ENCODE results near the gene UBE4A.

UBE4A gene, protein sequence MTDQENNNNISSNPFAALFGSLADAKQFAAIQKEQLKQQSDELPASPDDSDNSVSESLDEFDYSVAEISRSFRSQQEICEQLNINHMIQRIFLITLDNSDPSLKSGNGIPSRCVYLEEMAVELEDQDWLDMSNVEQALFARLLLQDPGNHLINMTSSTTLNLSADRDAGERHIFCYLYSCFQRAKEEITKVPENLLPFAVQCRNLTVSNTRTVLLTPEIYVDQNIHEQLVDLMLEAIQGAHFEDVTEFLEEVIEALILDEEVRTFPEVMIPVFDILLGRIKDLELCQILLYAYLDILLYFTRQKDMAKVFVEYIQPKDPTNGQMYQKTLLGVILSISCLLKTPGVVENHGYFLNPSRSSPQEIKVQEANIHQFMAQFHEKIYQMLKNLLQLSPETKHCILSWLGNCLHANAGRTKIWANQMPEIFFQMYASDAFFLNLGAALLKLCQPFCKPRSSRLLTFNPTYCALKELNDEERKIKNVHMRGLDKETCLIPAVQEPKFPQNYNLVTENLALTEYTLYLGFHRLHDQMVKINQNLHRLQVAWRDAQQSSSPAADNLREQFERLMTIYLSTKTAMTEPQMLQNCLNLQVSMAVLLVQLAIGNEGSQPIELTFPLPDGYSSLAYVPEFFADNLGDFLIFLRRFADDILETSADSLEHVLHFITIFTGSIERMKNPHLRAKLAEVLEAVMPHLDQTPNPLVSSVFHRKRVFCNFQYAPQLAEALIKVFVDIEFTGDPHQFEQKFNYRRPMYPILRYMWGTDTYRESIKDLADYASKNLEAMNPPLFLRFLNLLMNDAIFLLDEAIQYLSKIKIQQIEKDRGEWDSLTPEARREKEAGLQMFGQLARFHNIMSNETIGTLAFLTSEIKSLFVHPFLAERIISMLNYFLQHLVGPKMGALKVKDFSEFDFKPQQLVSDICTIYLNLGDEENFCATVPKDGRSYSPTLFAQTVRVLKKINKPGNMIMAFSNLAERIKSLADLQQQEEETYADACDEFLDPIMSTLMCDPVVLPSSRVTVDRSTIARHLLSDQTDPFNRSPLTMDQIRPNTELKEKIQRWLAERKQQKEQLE

DNA sequence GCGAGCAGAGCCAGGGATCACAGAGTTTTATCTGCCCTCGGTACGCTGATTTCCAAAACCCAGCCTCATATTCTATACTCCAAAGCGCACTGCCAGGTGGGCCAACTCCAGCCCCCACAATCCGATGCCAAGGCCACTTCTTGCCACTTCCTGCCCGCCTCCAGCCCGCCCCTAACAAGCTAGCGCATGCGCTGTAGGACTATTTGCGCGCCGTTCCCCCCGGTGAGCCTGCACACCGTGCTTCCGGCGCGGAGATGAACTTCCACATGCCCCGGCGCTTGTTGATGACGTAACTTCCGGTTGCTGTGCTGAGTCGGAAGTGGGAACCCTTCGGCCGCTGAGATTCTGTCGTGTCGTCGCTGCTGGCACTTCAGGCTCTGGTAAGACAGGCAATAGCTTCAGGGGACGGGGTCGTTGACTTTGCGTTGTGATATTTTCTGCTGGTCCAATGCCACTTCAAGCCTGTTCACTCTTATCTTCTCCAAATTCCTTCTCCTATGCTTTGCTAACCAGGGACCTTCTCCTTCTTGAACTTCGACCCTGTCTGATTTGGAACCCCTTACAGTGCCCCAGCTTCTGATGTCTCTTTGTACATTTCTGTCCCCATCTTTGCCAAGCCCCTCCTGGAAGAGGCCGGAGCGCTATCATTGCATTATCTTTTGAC is at the start of gene UBE4A:
Gene UBE4A, plus strand, starts transcription at position 306 of the 664 bp plus-strand sequence. CDS start 5,481 bp downstream, outside the sequence.
- peak; percentile 99 for DNase-seq

DNA sequence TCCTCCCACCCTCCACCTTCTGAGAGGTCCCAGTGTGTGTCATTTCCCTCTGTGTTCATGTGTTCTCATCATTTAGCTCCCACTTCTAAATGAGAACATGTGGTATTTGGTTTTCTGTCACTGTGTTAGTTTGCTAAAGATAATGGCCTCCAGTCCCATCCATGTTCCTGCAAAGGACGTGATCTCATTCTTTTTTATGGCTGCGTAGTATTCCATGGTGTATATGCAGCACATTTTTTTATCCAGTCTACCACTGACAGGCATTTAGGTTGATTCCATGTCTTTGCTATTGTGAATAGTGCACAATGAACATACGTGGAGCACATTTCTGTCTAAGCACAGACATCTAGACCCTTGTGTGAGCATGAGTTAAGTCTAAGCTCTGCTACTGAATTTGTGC is 49.1 kb upstream of the UBE4A start:
- no peak for DNase-seq

DNA sequence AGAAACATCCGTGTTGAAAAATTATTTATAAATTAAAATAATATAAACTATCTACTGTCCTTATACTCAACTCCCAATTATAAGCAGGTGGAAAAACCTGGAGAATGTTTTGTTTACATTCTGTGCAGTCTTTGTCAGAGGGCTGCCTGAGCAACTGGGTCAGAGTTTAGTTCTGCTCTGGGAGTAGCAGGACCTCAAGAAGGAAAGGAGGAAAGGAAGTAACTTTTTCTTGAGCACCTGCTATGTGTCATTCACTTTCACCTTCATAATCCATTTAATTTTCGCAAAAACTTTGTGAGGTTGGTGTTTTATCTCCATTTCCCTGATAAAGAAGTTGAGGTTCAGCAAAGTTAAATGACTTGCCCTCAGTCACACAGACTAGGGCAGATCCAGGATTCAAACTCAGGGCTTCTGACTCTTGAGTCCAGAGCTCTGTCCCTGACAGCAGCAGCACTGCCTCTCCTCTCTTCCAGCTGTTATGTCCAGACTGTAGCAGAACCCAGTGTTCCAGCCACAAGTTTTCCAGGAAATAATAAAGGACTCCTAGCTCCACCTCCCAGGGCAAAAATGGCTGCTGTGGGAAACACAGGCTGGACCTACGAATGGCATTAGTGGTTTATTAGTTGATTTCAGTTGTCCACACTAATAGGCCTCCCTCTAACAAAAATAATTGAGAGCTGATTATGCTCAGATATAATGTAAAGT is 48.5 kb upstream of the UBE4A start:
- DNase-seq: no peak

DNA sequence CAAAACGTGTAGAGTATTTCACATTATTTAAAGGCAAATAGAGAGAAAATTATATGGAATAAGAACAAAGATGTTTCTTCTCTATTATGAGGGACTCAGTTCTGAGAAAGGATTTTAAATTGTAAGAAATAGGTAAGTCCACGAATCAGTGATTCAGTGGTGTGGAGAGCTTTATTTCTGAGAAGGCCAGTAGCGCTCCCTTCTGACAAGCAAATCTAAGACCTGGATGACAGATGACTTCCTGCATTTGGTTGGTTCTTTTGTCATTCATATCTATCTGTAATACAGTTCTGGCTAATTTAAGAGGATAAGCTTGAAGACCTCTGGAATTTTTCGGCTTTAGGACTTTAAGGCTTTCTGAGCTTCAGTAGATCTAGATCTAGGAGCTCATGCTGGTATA is 47.9 kb upstream of the UBE4A start:
- no peak for DNase-seq

DNA sequence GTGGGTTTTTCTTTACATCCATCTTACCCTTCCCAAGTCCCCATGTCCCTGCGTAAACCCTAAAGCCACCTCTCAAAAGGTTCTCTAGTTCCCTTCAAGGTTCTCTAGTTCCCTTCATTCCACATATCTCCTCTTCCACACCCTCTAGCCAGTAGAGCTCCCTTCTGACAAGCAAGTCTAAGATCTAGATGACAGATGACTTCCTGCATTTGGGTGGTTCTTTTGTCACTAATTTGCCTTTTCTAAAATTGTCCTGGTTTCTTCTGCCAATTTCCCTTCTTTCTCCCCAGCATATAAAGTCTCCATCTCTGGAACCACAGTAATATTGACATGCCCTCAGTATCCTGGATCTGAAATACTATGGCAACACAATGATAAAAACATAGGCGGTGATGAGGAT is 47.1 kb upstream of the UBE4A start:
- no peak for DNase-seq

DNA sequence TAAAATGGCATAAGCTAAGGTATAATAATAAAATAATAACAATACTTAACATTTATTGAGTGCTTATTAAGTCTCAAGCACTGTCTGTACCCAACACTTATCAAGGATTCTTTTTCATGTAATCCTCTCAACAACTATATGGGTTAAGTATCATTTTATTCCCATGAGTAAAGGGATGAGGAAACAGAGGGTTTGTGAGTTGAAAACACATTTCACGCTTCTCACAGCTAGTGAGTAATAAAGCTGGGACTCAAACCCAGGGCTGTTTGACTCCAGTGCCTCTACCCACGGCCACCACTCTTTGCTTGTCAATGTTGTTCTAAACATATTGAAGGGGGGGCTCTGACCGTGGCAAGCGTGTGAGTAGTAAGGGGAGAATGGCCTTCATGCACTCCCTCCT is 46.2 kb upstream of the UBE4A start:
- DNase-seq: no peak

DNA sequence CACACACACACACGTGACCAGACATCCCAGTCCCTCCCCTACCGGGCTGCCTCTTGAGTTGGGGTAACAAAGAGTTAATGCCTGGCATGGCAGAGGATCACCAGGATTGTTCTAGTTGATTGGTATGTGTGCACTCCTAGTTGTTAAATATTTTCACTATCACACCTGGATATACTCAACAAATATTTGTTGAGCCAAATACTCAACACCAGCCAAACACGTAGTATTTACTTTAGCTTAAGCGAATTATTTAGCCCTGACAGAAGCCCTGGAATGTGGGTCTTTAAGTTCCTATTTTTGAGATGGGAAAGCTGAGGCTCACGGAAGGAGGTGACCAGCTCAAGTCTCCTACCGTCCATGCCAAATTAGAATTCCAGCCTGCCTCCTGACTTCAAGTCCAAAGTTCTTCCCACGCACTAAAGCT is 44.4 kb upstream of the UBE4A start:
- DNase-seq: no peak

DNA sequence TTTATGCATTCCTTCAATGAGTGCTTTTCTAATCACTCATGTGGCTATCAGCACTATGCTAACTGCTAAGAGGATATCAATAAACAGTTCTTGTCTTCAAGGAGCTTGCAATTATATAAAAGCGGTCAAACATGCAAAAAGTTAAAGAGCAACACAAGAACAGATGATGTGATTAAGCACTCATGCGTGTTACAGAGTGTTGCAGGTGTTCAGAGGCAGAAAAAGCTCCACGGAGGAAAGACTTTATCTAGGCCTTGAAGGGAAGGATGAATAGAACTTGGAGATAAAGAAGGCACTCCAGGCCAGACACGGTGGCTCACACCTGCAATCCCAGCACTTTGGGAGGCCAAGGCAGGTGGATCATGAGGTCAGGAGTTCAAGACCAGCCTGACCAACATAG is 41.3 kb upstream of the UBE4A start:
- DNase-seq: no peak

DNA sequence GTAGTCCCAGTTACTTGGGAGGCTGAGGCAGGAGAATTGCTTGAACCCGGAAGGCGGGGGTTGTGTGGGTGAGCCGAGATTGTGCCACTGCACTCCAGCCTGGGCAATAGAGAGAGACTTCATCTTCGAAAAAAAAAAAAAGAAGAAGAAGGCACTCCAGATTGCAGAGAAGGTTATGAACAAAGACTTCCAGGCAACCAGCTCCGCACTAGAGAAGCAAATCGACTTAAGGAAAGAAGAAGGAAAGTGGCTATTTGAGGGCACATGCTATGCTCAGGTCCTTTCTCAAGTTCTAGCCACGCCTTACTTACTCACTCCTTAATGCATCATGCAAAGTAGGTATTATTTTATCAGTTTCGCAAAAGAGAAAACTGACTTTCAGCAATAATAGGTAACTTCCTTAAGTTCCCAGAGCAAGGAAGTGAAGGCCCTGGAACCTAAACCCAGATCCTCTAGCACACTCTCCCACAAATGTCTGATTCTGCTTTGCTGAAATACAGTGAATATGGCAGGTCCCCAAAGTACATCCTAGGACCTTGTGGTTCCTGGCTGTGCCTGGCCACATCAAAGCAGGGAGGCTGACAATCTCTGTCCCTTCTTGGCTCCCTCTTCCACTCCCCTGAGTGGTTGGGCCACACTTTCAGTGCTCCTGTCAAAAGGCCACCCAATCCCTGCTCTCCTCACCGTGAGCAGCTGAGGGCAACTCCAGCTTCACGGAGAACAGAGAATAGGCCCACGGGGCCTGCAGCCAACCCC is 40.6 kb upstream of the UBE4A start:
- DNase-seq: no peak

DNA sequence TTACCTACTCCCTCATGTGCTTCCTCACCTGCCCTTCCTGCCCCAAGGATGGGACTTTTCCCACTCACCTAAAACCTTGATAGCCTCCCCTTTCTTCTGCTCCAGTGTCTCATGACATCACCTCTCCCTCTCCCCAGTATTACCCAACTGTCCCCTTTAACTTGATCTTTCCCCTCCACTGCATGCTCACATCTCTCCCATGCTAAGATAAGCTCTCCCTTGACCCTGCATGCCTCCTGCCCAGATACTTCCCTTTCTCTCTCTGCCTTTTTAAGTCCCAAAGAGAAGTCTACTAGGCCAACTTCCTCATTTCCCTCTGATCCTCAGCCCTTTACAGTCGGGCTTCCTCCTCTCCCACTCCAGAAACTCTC is 40.1 kb upstream of the UBE4A start:
- DNase-seq: no peak

DNA sequence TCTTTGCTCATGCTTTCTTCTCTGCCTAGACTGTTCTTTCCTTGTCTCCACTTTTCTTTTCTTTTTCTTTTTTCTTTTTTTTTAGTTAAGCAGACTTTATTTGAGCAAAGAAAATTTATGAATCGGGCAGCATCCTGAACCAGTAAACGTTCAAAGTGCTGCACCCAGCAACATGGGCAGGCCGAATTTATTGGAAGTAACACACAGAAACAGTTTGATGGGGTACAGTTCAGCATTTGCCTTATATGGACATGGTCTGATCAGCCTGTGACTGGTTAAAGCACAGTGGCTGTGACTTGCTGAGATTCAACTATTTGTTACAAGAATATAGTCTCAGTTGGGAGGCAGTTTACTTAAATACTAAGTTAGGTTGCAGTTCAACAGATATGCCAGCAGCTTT is 38.9 kb upstream of the UBE4A start:
- no peak for DNase-seq

DNA sequence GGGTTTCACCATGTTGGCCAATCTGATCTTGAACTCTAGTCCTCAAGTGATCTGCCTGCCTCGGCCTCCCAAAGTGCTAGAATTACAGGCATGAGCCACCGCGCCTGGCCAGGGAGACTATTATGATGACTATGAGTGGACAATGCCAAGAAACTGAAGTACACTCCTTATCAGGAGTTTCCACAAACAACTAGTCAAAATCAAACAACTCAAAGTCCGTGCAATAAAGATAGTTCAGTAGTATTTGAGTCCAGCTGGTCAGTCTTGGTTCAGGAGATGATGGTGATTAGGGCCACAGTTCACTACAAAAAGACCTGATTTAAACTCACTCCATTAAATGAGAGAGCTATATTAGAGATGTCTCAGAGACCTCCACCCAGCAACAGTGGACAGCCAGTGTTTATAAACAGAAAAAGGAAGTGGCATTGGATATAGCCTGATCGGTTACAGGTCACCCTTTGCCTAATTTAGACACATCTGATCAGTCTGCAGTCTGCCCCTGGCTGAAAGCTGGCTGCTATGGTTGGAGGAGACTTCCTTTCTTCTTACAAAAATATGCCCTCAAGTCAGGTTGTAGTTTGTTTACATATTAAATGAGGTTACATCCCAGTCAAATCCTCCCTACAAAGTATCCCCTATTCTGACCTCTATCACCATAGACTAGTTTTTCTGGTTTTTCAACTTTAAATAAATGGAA is 37.9 kb upstream of the UBE4A start:
- DNase-seq: no peak

DNA sequence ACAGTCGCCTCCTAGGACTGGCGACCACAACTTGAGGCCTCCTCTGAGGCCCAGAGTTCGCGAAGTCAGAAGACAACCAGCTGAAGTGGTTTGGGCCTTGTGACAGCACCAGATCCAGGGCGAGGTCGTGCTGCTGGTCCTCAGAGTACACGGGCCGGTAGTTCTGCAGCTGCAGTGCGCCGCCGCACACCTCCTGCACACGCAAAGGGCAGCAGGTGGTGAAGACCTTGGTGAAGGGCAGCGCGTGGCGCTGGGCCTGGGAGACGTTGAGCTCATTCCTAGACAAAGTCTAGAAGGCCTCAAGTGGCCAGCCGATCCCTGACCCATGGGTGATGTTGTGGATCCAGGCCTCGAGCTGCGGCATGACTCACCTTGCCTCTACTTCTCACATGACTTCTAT is 36.7 kb upstream of the UBE4A start:
- no peak for DNase-seq

DNA sequence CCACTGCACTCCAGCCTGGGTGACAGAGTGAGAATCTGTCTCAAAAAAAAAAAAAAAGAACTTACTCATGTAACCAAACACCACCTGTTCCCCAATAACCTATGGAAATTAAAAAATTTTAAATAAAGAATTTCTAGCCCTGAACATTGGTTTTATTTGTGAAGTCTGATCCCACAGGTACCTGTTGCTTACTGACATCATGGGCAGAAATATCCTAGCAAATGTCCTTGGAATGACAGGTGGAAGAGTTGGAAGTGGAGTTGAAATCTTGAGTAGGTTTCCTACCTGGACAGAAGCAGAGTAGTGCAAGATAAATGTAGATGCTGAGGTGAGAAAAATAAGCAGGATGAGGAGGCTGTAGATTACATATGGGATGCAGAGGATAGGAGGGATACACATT is 34.1 kb upstream of the UBE4A start:
- DNase-seq: no peak

DNA sequence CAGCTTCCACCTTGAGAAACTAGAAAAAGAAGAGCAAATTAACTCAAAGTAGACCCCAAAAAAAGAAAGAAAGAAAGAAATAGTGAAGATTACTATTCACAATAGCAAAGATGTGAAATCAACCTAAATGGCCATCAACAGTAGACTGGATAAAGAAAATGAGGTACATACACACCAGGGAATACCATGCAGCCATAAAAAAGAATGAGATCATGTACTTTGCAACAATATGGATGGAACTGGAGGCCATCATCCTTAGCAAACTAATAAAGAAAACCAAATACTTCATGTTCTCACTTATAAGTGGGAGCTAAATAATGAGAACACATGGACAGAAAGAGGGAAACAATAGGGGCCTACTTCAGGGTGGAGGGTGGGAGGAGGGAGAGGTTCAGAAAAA is 30.7 kb upstream of the UBE4A start:
- no peak for DNase-seq

DNA sequence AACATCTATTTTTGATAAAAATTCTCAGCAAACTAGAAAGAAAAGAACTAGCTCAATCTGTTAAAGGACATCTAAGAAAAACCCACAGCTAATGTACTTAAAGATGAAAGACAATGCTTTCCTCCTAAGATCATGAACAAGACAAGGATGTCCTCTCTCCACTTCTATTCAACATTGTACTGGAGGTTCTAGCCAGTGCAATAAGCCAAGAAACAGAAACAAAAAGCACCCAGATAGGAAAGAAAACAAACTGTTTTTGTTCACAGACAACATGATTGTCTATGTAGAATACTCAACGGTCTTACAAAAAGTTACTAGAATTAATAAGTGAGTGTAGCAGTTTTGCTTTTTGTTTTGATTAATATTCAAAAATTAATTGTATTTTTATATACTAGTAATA is 24.7 kb upstream of the UBE4A start:
- DNase-seq: no peak

DNA sequence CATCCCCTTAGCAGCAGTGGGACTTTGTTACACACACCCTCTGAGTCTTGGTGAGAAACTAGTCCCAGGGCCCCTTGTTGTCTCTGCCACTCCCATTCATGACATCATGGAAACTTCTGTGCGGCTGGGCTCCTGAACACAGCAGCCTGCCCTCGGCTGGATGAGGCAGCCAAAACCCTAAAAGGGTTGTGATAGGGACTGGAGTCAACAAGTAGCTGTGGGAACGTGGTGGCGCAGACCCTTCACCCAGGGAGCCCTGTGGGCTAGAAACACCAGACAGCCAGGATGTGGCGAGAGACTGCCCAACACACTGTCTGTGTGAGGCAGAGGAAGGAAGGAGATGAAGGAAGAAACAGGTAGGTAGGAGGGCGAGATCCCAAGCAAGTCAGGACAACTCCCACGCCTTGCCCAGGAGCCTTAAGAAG is 20.8 kb upstream of the UBE4A start:
- peak; percentile 88 for DNase-seq

DNA sequence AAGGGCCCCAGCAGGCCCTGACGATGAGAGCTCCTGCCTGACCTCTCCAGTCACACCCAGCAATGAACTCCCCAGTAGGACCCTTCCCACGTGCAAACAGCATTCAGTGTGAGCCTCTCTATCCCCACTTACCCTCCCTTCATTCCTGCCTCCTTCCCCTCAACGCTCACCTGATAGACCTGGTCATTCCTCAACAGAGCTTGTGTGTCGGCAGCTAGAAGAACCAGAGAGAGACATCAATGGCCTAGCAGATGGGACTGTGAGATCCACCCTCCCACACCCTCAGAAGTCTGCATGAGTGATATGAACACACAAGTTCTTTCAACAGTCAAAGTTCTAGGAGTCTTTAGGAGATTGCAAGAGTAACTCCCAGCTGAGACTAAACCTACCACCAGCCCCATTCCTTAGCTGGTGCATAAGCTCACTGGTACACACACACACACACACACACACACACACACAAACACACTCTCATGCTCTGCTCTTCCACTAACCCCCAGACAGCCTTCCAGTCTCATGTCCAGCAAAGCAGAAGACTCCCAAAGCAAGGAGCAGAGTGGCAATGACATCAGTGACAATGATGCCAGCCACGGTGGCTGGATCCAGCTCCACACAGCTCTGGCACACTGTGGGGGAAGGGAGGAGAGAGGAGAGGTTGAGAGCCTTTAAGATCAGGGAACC is 20.0 kb upstream of the UBE4A start:
- DNase-seq: no peak

DNA sequence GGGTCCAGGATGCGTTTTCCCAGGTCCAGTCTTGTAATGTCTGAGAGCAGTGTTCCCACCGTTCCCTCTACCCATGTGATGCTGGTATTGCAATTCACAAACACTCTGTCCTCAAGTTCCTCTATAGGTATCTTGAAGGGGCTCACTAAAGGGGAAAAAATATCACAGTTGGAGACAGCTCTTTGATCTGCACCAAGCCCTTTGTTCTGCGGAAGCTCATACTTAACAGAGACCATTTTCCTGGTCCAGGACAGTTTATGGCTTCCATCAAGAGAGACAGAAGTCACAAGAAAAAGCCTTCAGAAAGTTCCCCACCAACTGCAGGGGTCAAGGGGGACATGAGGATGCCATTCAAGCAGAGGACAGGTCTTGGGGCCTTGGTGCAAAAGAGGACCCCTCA is 19.0 kb upstream of the UBE4A start:
- DNase-seq: no peak

DNA sequence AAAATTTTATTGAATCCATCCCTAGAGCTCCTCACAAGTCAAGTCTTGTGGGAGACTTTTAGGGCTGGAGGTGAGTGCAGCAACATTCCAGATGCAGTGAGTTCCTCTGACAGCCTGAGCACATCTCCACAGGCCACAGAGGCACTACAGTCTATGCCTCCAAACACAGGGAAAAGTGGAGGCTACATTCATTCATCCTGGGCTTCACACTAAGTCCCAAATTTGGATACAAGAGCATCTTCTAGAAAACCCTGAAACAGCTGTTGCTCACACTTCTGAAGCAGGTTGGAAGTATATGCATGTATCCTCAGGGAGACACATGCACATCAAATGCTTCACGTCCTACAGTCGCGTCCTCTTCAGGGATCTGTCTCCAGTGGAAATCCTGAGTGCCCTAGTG is 18.1 kb upstream of the UBE4A start:
- no peak for DNase-seq

Measured in activated CD8-positive, alpha-beta memory T cell treated with anti-CD3 and anti-CD28 coated beads, Interleukin-2, amount 50 U/mL, for 4 hours (primary cell).